Liver (tissue), 9 donors: ENCODE measurements around the gene C10orf53. TPM values are rescaled to one million over a fixed set of nuclear protein-coding genes. Genes with fewer than 3 reads are reported as not detected.
"Not testable (repeated sequence)": the region's sequence is repeated elsewhere in the genome, so short reads cannot be mapped to it uniquely, and the experiment has no call there.

Experiments used
- DNase-seq: peaks from one replicate; pipeline ENCODE4 v3.0.0-alpha.2; 2017; ENCODE audit warnings: low spot score
- H3K27ac ChIP-seq, 2 donors: one replicate each; pipeline ENCODE4 v1.7.0; 2013; ENCODE audit warnings: inconsistent platforms in 2 of 2, low read length in 2 of 2, control low read depth in 1 of 2, low read depth in 1 of 2, mild to moderate bottlenecking in 1 of 2
- H3K27me3 ChIP-seq, 4 donors: one replicate each; pipeline versions ENCODE4 v1.6.1 to v1.7.0; 2013; ENCODE audit warnings: low read length in 3 of 4, inconsistent platforms in 1 of 4, mild to moderate bottlenecking in 1 of 4, moderate library complexity in 1 of 4; ENCODE audit not compliant: control insufficient read depth in 4 of 4, insufficient read depth in 4 of 4
- H3K36me3 ChIP-seq, 4 donors: one replicate each; pipeline versions ENCODE4 v1.6.1 to v1.7.0; 2013; ENCODE audit warnings: low read length in 3 of 4, mild to moderate bottlenecking in 3 of 4, low read depth in 1 of 4, moderate library complexity in 1 of 4; ENCODE audit not compliant: control insufficient read depth in 4 of 4, insufficient read depth in 3 of 4
- H3K4me1 ChIP-seq, 4 donors: one replicate each; pipeline versions ENCODE4 v1.6.1 to v1.7.0; 2013; ENCODE audit warnings: low read length in 3 of 4, mild to moderate bottlenecking in 3 of 4, moderate library complexity in 1 of 4; ENCODE audit not compliant: control insufficient read depth in 4 of 4, insufficient read depth in 4 of 4
- H3K4me3 ChIP-seq, 3 donors: one replicate each; pipeline versions ENCODE4 v1.6.1 to v1.7.0; 2013; ENCODE audit warnings: low read length in 3 of 3, control low read depth in 1 of 3, low read depth in 1 of 3, mild to moderate bottlenecking in 1 of 3
- H3K9ac ChIP-seq, 2 donors: one replicate each; pipeline ENCODE4 v1.7.0; 2013; ENCODE audit warnings: low read length in 2 of 2, mild to moderate bottlenecking in 2 of 2, moderate library complexity in 2 of 2, control low read depth in 1 of 2, low read depth in 1 of 2
- H3K9me3 ChIP-seq, 4 donors: one replicate each; pipeline versions ENCODE4 v1.6.1 to v1.7.0; 2013; ENCODE audit warnings: low read length in 3 of 4; ENCODE audit not compliant: control insufficient read depth in 4 of 4
- CTCF ChIP-seq: fragments of 150-350 bp; IDR thresholded peaks from 2 replicates; pipeline ENCODE4 v1.5.1; 2017; ENCODE audit warnings: improper control_type of control experiment, low read depth, low read length; ENCODE audit not compliant: missing input control
- EGR1 ChIP-seq, 2 donors: IDR thresholded peaks; 2 replicates each; pipeline ENCODE4 v1.6.1; 2016 to 2018; ENCODE audit warnings: antibody characterized with exemption in 2 of 2, low read depth in 2 of 2
- FOXA1 ChIP-seq: IDR thresholded peaks from 2 replicates; pipeline ENCODE4 v1.6.1; 2016; ENCODE audit warnings: antibody characterized with exemption
- FOXA2 ChIP-seq: IDR thresholded peaks from 2 replicates; pipeline ENCODE4 v1.6.1; 2016; ENCODE audit warnings: antibody characterized with exemption
- GABPA ChIP-seq, 2 donors: IDR thresholded peaks in 1 of 2; conservative IDR thresholded peaks in 1 of 2; 2 replicates each; pipeline ENCODE4 v1.6.1; 2016; ENCODE audit warnings: antibody characterized with exemption in 2 of 2, mild to moderate bottlenecking in 1 of 2, moderate library complexity in 1 of 2
- HNF4A ChIP-seq, 2 donors: conservative IDR thresholded peaks; 2 replicates each; pipeline ENCODE4 v1.6.1; 2016; ENCODE audit warnings: antibody characterized with exemption in 2 of 2, mild to moderate bottlenecking in 2 of 2
- HNF4G ChIP-seq: IDR thresholded peaks from 2 replicates; pipeline ENCODE4 v1.6.1; 2016; ENCODE audit warnings: antibody characterized with exemption
- JUND ChIP-seq, 2 donors: IDR thresholded peaks; 2 replicates each; pipeline ENCODE4 v1.6.1; 2016; ENCODE audit warnings: antibody characterized with exemption in 2 of 2
- MAX ChIP-seq: IDR thresholded peaks from 2 replicates; pipeline ENCODE4 v1.6.1; 2016; ENCODE audit warnings: antibody characterized with exemption
- NR2F2 ChIP-seq: IDR thresholded peaks from 2 replicates; pipeline ENCODE4 v1.6.1; 2016; ENCODE audit warnings: antibody characterized with exemption
- RAD21 ChIP-seq, 2 donors: IDR thresholded peaks; 2 replicates each; pipeline ENCODE4 v1.6.1; 2016; ENCODE audit warnings: antibody characterized with exemption in 2 of 2, mild to moderate bottlenecking in 2 of 2
- REST ChIP-seq: IDR thresholded peaks from 2 replicates; pipeline ENCODE4 v1.6.1; 2016; ENCODE audit warnings: antibody characterized with exemption, mild to moderate bottlenecking
- RXRA ChIP-seq, 2 donors: IDR thresholded peaks; 2 replicates each; pipeline ENCODE4 v1.6.1; 2017 to 2018; ENCODE audit warnings: antibody characterized with exemption in 2 of 2, mild to moderate bottlenecking in 1 of 2
- SP1 ChIP-seq: IDR thresholded peaks from 2 replicates; pipeline ENCODE4 v1.6.1; 2018; ENCODE audit warnings: antibody characterized with exemption, mild to moderate bottlenecking
- TAF1 ChIP-seq: conservative IDR thresholded peaks from 2 replicates; pipeline ENCODE4 v1.6.1; 2016; ENCODE audit warnings: antibody characterized with exemption, mild to moderate bottlenecking
- ZBTB33 ChIP-seq: IDR thresholded peaks from 2 replicates; pipeline ENCODE4 v1.6.1; 2016; ENCODE audit warnings: antibody characterized with exemption
- WGBS: extraction: QIAGEN DNeasy Blood & Tissue Kit; methylation state at CpG from one replicate; pipeline ENCODE4 v1.1.7; 2013; 5-methylcytosine and 5-hydroxymethylcytosine counted together
- polyA plus RNA-seq, 2 donors: library from polyadenylated mRNA; stranded (reverse) in 1 of 2; unstranded in 1 of 2; fragments of 200-250 nt in 1 of 2; fragments of >200 nt in 1 of 2; fragmentation: Nextera tagmentation in 1 of 2; extraction: Ambion mirVana in 1 of 2; gene quantifications; one replicate each; pipeline versions ENCODE4 v1.2.1 to v1.2.3, GENCODE V29; 2013 to 2015
- total RNA-seq, 2 donors: library from RNA; depleted of rRNA; stranded (reverse); fragments of >200 nt; gene quantifications; one replicate each; pipeline ENCODE4 v1.2.3, GENCODE V29; 2014
- donor health status: healthy.
- donor health status: healthy.
- donor health status: healthy.
- donor health status: healthy.
- donor health status: healthy.

Gene C10orf53
- total and polyA plus RNA-seq, 4 donors: not detected

- Histone ChIP-seq H3K9me3 (peaks cover 4 to 14% (median 6%) of the 10 kb centered on the region in 4 donors), H3K36me3 (no peaks in the 10 kb centered on the region), H3K4me3 (peak overlapping the region in 1 of 3 donors; percentile 7), H3K9ac (no peak overlapping the region), H3K27ac (no peak overlapping the region), H3K4me1 (peaks cover 0 to 5% (median 1%) of the 10 kb centered on the region in 4 donors), H3K27me3 (peaks cover 0 to 15% (median 9%) of the 10 kb centered on the region in 4 donors)
- no peak for TF ChIP-seq GABPA (IDR thresholded peaks at IDR 0.05 in 1 of 2, conservative IDR thresholded peaks at IDR 0.05 in 1 of 2)
- no peak for TF ChIP-seq HNF4A (conservative IDR thresholded peaks at IDR 0.05)
- TF ChIP-seq FOXA1: no peak
- no peak for TF ChIP-seq RAD21 (IDR thresholded peaks at IDR 0.05)
- no peak for DNase-seq
- WGBS: 18% methylated on average over 19 of the region's 19 CpGs
Observed at GRCh38 chr10:49678827-49679479, 498 bp upstream of the C10orf53 start.

- peaks cover 0 to 23% (median 7%) of the 10 kb centered on the region in 4 donors for H3K27me3 ChIP-seq
- not testable (repeated sequence) for H3K36me3 ChIP-seq, DNase-seq, H3K4me3 ChIP-seq, H3K9ac ChIP-seq, H3K27ac ChIP-seq, H3K4me1 ChIP-seq
- 75% methylated on average over 5 of the region's 5 CpGs for WGBS
- peaks cover 4 to 14% (median 8%) of the 10 kb centered on the region in 4 donors for H3K9me3 ChIP-seq
Observed at GRCh38 chr10:49682449-49682848, 3.0 kb downstream of the C10orf53 start.

- Histone ChIP-seq H3K4me3 (no peak overlapping the region), H3K4me1 (peaks cover 0 to 5% (median 1%) of the 10 kb centered on the region in 4 donors), H3K27me3 (peaks cover 0 to 26% (median 7%) of the 10 kb centered on the region in 4 donors), H3K9ac (no peak overlapping the region), H3K27ac (no peak overlapping the region), H3K9me3 (peaks cover 4 to 12% (median 8%) of the 10 kb centered on the region in 4 donors), H3K36me3 (no peaks in the 10 kb centered on the region)
- TF ChIP-seq NR2F2 (no peak), ZBTB33 (no peak), REST (no peak), FOXA1 (no peak), MAX (no peak), TAF1 (no peak), EGR1 (IDR thresholded peaks at IDR 0.05; ENCODE audit: low read depth in 2 of 2) (no peak), SP1 (no peak), CTCF (no peak), HNF4A (conservative IDR thresholded peaks at IDR 0.05) (no peak), GABPA (IDR thresholded peaks at IDR 0.05 in 1 of 2, conservative IDR thresholded peaks at IDR 0.05 in 1 of 2) (no peak), RXRA (IDR thresholded peaks at IDR 0.05) (no peak), FOXA2 (no peak), HNF4G (no peak), RAD21 (IDR thresholded peaks at IDR 0.05) (no peak), JUND (IDR thresholded peaks at IDR 0.05) (no peak)
- DNase-seq: no peak
- 95% methylated on average over 2 of the region's 2 CpGs for WGBS
Observed at GRCh38 chr10:49682879-49683278, 3.4 kb downstream of the C10orf53 start.
